GM12878 (cell line): ENCODE data around the gene RPL32. TPM values are rescaled to one million over a fixed set of nuclear protein-coding genes. Genes with fewer than 3 reads are reported as not detected.
"Not testable (repeated sequence)": the region's sequence is repeated elsewhere in the genome, so short reads cannot be mapped to it uniquely, and the experiment has no call there.

ENCODE experiments used
- ATAC-seq: fragments of 200-7000 bp; cut with Tn5 transposase; 3 replicates; pipeline ENCODE4 v1.9.1; 2020; ENCODE audit warnings: mild to moderate bottlenecking, moderate library complexity
- BruUV-seq: library from RNA; stranded (reverse); fragments of 400-500 nt; replicated peaks from 2 replicates; lab custom pipeline; 2021; lab: Mats Ljungman, UMichigan
- CTCF ChIA-PET: fragments of 300-600 bp; sonication (Branson Sonifier 250); formaldehyde crosslinking; extraction: SDS; loops from one replicate; lab custom pipeline; 2021; ENCODE audit warnings: inconsistent platforms; lab: Yijun Ruan, JAX
- POLR2A ChIA-PET: fragments of 350-600 bp; formaldehyde crosslinking; extraction: SDS; loops from one replicate; lab custom pipeline; 2021; ENCODE audit warnings: inconsistent platforms; lab: Charles Lee
- RAD21 ChIA-PET: fragments of 300-600 bp; sonication (Branson Sonifier 250); formaldehyde crosslinking; loops from one replicate; lab custom pipeline; 2023; ENCODE audit warnings: antibody characterized with exemption; ENCODE audit not compliant: unreplicated experiment; lab: Charles Lee
- SMC1A ChIA-PET: fragments of 300-600 bp; sonication (Branson Sonifier 250); formaldehyde crosslinking; loops from one replicate; lab custom pipeline; 2023; ENCODE audit not compliant: unreplicated experiment, uncharacterized antibody; lab: Charles Lee
- DNase-seq: peaks from one replicate; pipeline ENCODE4 v3.0.0-alpha.2; 2011; ENCODE audit warnings: low read depth, low spot score
- FAIRE-seq: peaks from 3 replicates; lab custom pipeline; 2011; peaks lifted over from hg19 to GRCh38; lab: Jason Lieb, UNC
- H2AFZ ChIP-seq: 2 replicates; pipeline ENCODE4 v1.6.0; 2011; ENCODE audit warnings: low read depth, low read length, control low read depth; ENCODE audit not compliant: control insufficient read depth
- H3K27ac ChIP-seq: 2 replicates; pipeline ENCODE4 v1.5.1; 2011; ENCODE audit warnings: control low read depth; ENCODE audit not compliant: control insufficient read depth, insufficient read depth
- H3K27me3 ChIP-seq, 2 experiments: replicated peaks in 1 of 2; 2 replicates each; pipeline versions ENCODE4 v1.6.0 to v1.6.1; 2011; ENCODE audit warnings: low read length in 1 of 2; ENCODE audit not compliant: control insufficient read depth in 2 of 2, insufficient read depth in 2 of 2
- H3K36me3 ChIP-seq, 2 experiments: 2 replicates each; pipeline ENCODE4 v1.5.1; 2011; ENCODE audit warnings: low read length in 1 of 2; ENCODE audit not compliant: control insufficient read depth in 2 of 2, insufficient read depth in 2 of 2
- H3K4me1 ChIP-seq: 2 replicates; pipeline ENCODE4 v1.6.1; 2011; ENCODE audit warnings: mild to moderate bottlenecking, low read length, moderate library complexity, mixed read lengths; ENCODE audit not compliant: control insufficient read depth, insufficient read depth
- H3K4me2 ChIP-seq: 2 replicates; pipeline ENCODE4 v1.6.0; 2011; ENCODE audit warnings: control low read depth; ENCODE audit not compliant: control insufficient read depth, insufficient read depth
- H3K4me3 ChIP-seq: fragments of 200-600 bp; sonication (generic); 2 replicates; pipeline ENCODE4 v1.5.1; 2016
- H3K79me2 ChIP-seq: 2 replicates; pipeline ENCODE4 v1.6.0; 2011; ENCODE audit warnings: low read length; ENCODE audit not compliant: control insufficient read depth, insufficient read depth
- H3K9ac ChIP-seq: 2 replicates; pipeline ENCODE4 v1.8.0; 2011; ENCODE audit warnings: low read length, control low read depth, mixed read lengths; ENCODE audit not compliant: control insufficient read depth, insufficient read depth
- H3K9me3 ChIP-seq: replicated peaks from 3 replicates; pipeline ENCODE4 v1.5.1; 2011; ENCODE audit warnings: mild to moderate bottlenecking, low read length; ENCODE audit not compliant: control insufficient read depth, insufficient read depth
- H4K20me1 ChIP-seq: 2 replicates; pipeline ENCODE4 v1.6.0; 2011; ENCODE audit not compliant: control insufficient read depth, insufficient read depth
- CTCF ChIP-seq, 3 experiments: IDR thresholded peaks in 2 of 3; conservative IDR thresholded peaks in 1 of 3; 2 replicates each; pipeline ENCODE4 v1.5.1; 2011; ENCODE audit warnings: low read depth in 3 of 3, low read length in 3 of 3, mild to moderate bottlenecking in 3 of 3, control low read depth in 2 of 3, moderate library complexity in 2 of 3, inconsistent platforms in 1 of 3, mixed read lengths in 1 of 3; ENCODE audit not compliant: control insufficient read depth in 2 of 3, insufficient read depth in 1 of 3; ENCODE audit errors: extremely low read depth in 1 of 3
- WGBS: methylation state at CpG from one replicate; pipeline ENCODE4 v1.1.6; 2016; ENCODE audit warnings: low lambda C conversion rate; ENCODE audit not compliant: insufficient replicate concordance, insufficient coverage; ENCODE audit errors: missing lambda C conversion rate; 5-methylcytosine and 5-hydroxymethylcytosine counted together
- in situ Hi-C: fragments of 300-500 bp; cut with MboI; formaldehyde crosslinking; loops from 9 replicates; pipeline ENCODE4 v1.14.3; 2018; ENCODE audit warnings: mixed read lengths
- intact Hi-C: fragments of 100-400 bp; cut with micrococcal nuclease; formaldehyde crosslinking; loops from one replicate; pipeline ENCODE4 v1.14.2; 2022; ENCODE audit not compliant: unreplicated experiment
- polyA plus RNA-seq, 11 experiments: library from polyadenylated mRNA; depleted of rRNA in 4 of 11; unstranded in 6 of 11; stranded (reverse) in 5 of 11; fragments of >200 nt; fragmentation: Nextera tagmentation in 4 of 11; fragmentation: Illumina TruSeq in 1 of 11; extraction: Ambion mirVana in 4 of 11; extraction: Trizol in 1 of 11; gene quantifications; 1 replicate in 1 of 11; 2 replicates in 10 of 11; pipeline versions ENCODE4 v1.2.1 to v1.2.3, GENCODE V29; 2011 to 2016; ENCODE audit warnings: inconsistent platforms in 2 of 11, missing spikeins in 2 of 11, low read depth in 1 of 11
- total RNA-seq, 4 experiments: library from RNA; depleted of rRNA in 3 of 4; stranded (reverse); fragments of >200 nt in 3 of 4; fragmentation: Illumina TruSeq in 1 of 4; extraction: Trizol in 1 of 4; gene quantifications; 2 replicates each; pipeline versions ENCODE4 v1.2.1 to v1.2.3, GENCODE V29; 2013 to 2021

The RPL32 gene
- total and polyA plus RNA-seq, 10 of the 15 experiments (the other 5 are each of a cell fraction or from before 2014, with no cell fraction given) = 1,533 to 5,147 (median 3,350) TPM

- ChIA-PET CTCF (interaction anchor here (0.6 to 3.5 kb wide), 12 partner anchors 11 to 994 kb away, joined by 3 to 20 read pairs (median 4); partner anchors contain the start of gene RPL32), RAD21 (interaction anchor here (1.6 to 1.9 kb wide), 3 partner anchors 22 to 103 kb away, joined by 5 to 9 read pairs (median 6); partner anchors contain the start of gene RPL32), SMC1A (interaction anchor here (2.4 kb wide), 1 partner anchor 103 kb away, joined by 6 read pairs; no protein-coding TSS in a partner anchor)
- H3K27me3 ChIP-seq, intact Hi-C loops, H3K79me2 ChIP-seq, H3K9me3 ChIP-seq, H3K36me3 ChIP-seq, H3K9ac ChIP-seq, in situ Hi-C loops, POLR2A ChIA-PET, ATAC-seq, FAIRE-seq, H4K20me1 ChIP-seq, H2AFZ ChIP-seq, DNase-seq, H3K4me2 ChIP-seq, H3K4me3 ChIP-seq, BruUV-seq, H3K4me1 ChIP-seq, H3K27ac ChIP-seq: not testable (repeated sequence)
- 43% methylated on average over 23 of the region's 23 CpGs for WGBS
These were observed 53.2 kb downstream of the RPL32 start for GRCh38 chr3:12787967-12788690.

GRCh38 chr3:12787346-12787745 lies 54.0 kb downstream of the RPL32 start:
- H3K4me2 ChIP-seq, H3K9me3 ChIP-seq, H3K27ac ChIP-seq, DNase-seq, H3K4me1 ChIP-seq, BruUV-seq, H3K4me3 ChIP-seq, intact Hi-C loops, H2AFZ ChIP-seq, H3K79me2 ChIP-seq, H3K27me3 ChIP-seq, POLR2A ChIA-PET, H4K20me1 ChIP-seq, ATAC-seq, H3K36me3 ChIP-seq, H3K9ac ChIP-seq, in situ Hi-C loops: not testable (repeated sequence)
- peak; percentile 20 to 58 (median 30); a peak in 4 of 6 replicates for TF ChIP-seq CTCF (IDR thresholded peaks at IDR 0.05 in 2 of 3, conservative IDR thresholded peaks at IDR 0.05 in 1 of 3; ENCODE audit: control insufficient read depth in 2 of 3, extremely low read depth in 1 of 3, insufficient read depth in 1 of 3, low read depth in 3 of 3, low read length in 3 of 3)
- RAD21 ChIA-PET = interaction anchor here (0.7 to 1.9 kb wide), 4 partner anchors 23 to 103 kb away, joined by 3 to 9 read pairs (median 6); partner anchors contain the start of gene RPL32
- CTCF ChIA-PET = interaction anchor here (0.6 to 3.5 kb wide), 12 partner anchors 12 to 994 kb away, joined by 3 to 20 read pairs (median 4); partner anchors contain the start of gene RPL32
- FAIRE-seq = peak; percentile 18
- SMC1A ChIA-PET = interaction anchor here (2.4 kb wide), 1 partner anchor 104 kb away, joined by 6 read pairs; no protein-coding TSS in a partner anchor
- 13% methylated on average over 9 of the region's 9 CpGs for WGBS
